ENCODE results near the gene SPDYC. TPM values are rescaled to one million over a fixed set of nuclear protein-coding genes. Genes with fewer than 3 reads are reported as not detected.

Gene SPDYC
- total and polyA plus RNA-seq, 11 donors = not detected

DNA sequence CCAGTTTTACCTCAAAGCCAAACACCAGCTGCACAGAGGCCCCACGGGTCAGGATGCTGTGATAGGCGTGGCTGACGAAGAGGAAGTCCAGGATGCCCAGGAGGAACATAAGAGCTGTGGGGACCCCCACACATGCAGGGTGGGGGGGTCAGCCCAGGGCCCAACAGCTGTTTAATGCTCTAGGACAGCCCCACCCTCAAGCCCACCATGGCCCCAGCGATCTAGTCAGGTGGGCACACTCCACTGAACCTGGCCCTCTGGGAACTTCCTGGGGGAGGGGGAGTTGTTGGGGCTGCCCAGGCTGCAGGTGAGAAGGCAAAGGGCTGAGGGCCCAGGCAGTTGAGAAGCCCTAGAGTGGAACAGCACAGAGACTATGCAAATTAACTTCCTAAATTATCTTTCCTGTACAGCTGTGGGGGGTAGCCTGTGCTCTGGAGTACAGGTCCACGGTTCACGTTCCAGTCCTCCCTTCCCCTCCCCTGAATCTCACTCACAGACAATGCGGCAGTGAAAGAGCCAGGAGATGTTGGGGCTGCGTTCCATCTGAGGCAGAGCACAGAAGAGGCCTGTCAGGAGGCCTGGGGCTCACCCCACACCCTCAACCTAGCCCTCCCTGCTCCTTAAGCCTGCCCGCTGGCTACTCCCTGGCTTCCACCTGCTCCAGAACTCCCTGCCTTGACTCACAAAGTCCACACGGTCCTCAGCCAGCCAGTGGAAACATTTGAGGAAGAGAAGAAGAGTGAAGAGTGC lies 37.6 kb upstream of the SPDYC start:
- H3K9me3 ChIP-seq = no peaks in the 10 kb centered on the region
- H3K36me3 ChIP-seq = peaks cover 0 to 57% (median 55%) of the 10 kb centered on the region in 9 donors
- H3K27me3 ChIP-seq = no peaks in the 10 kb centered on the region
- H3K4me1 ChIP-seq = peaks cover 0 to 34% (median 26%) of the 10 kb centered on the region in 12 donors
- ATAC-seq (no peak), DNase-seq (peak in 2 of 5 donors; percentile 6 to 18)
- no peak overlapping the region for H3K27ac ChIP-seq
- 66 to 80% (median 72%) methylated on average over 6 to 10 of the region's 10 CpGs for WGBS, 4 donors
- intact Hi-C loops (cut with DNase I) = no loop called here
- H3K4me3 ChIP-seq = peak overlapping the region in 4 of 12 donors; percentile 89 to 98 (median 94)
- no peak for TF ChIP-seq POLR2A (IDR thresholded peaks at IDR 0.05)
- TF ChIP-seq, protein P1, sequence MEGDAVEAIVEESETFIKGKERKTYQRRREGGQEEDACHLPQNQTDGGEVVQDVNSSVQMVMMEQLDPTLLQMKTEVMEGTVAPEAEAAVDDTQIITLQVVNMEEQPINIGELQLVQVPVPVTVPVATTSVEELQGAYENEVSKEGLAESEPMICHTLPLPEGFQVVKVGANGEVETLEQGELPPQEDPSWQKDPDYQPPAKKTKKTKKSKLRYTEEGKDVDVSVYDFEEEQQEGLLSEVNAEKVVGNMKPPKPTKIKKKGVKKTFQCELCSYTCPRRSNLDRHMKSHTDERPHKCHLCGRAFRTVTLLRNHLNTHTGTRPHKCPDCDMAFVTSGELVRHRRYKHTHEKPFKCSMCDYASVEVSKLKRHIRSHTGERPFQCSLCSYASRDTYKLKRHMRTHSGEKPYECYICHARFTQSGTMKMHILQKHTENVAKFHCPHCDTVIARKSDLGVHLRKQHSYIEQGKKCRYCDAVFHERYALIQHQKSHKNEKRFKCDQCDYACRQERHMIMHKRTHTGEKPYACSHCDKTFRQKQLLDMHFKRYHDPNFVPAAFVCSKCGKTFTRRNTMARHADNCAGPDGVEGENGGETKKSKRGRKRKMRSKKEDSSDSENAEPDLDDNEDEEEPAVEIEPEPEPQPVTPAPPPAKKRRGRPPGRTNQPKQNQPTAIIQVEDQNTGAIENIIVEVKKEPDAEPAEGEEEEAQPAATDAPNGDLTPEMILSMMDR (IDR thresholded peaks at IDR 0.05) = no peak

DNA sequence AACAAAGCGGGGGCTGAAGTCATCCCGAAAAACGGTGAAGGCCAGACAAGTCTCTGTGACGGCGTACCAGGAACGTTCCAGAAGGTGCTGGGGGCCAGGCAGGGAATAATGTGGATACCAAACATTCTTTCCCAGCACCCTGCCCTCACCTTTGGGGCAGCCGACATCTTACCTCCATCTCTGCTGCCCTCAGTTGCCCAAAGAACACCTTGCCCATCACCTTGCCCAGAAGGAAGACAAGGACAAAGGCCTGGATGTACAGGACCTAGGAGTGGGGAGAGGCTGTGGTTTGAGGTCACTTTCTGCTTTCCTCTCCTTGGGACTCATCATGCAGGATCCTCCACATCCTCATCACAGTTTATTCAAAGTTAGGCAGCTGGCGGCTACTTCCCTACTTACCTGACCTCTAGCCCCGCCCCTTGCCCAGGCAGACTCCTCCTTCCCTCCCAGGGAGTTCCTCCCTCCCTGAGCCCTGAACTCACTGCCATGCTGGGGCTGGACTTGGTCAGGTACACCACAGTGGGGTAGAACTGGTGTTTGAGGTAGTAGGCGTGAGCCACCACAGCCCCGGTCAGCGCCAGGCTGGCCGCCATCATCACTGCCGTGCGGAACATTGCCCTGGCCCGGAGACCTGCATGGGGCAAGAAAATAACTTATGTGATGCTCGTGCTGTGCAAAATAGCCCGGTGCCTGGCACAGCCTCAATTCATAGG lies 36.9 kb upstream of the SPDYC start:
- peak in 2 of 5 donors; percentile 19 to 28 for DNase-seq
- no peak for ATAC-seq
- WGBS, 4 donors = 42 to 53% (median 48%) methylated on average over 16 to 18 of the region's 18 CpGs
- Histone ChIP-seq H3K4me3 (peak overlapping the region; percentile 63 to 98 (median 89)), H3K27ac (peak overlapping the region in 10 of 12 donors; percentile 94 to 99 (median 98)), H3K4me1 (peaks cover 0 to 34% (median 26%) of the 10 kb centered on the region in 12 donors), H3K36me3 (peaks cover 0 to 50% (median 47%) of the 10 kb centered on the region in 9 donors), H3K9me3 (no peaks in the 10 kb centered on the region), H3K27me3 (no peaks in the 10 kb centered on the region)
- TF ChIP-seq, protein P1 (IDR thresholded peaks at IDR 0.05) = no peak
- no peak for TF ChIP-seq POLR2A (IDR thresholded peaks at IDR 0.05)
- intact Hi-C loops (cut with DNase I) = no loop called here

DNA sequence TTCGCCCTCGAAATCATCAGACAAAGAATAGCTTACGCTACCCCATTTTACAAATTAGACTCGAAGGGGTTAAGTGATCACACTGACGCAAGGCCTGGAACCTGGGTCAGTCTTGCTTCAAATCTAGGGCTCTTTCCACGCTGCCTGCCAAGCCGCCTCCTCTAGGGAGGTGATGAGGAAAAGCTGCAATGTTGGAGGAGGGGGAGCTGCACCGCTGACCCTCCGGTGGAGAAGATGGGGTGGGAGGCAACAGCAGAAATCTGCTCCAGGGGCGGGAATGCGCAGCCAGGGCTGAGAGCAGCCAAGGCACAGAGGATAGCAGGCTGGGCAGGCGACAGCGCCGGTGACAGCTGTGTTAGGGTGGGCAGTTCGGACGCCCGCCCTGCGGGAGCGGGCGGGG lies 36.3 kb upstream of the SPDYC start:
- H3K9me3 ChIP-seq = no peaks in the 10 kb centered on the region
- WGBS, 4 donors = 2 to 4% (median 3%) methylated on average over 11 to 20 of the region's 20 CpGs
- H3K27ac ChIP-seq = peak overlapping the region; percentile 94 to 99 (median 98)
- H3K36me3 ChIP-seq = peaks cover 0 to 44% (median 42%) of the 10 kb centered on the region in 9 donors
- peaks cover 0 to 34% (median 26%) of the 10 kb centered on the region in 12 donors for H3K4me1 ChIP-seq
- H3K4me3 ChIP-seq = peak overlapping the region; percentile 63 to 98 (median 89)
- DNase-seq (peak in 2 of 5 donors; percentile 49 to 51), ATAC-seq (peak in 1 of 4 donors; percentile 2)
- H3K27me3 ChIP-seq = no peaks in the 10 kb centered on the region
- intact Hi-C loops (cut with DNase I) = loop anchor here in 2 of 10 donors (2.0 kb wide), 1 partner anchor 47 kb away; the partner anchor contains the start of gene CAPN1 (in 2 of the 2)
- no peak for TF ChIP-seq POLR2A (IDR thresholded peaks at IDR 0.05)
- TF ChIP-seq, protein P1 (IDR thresholded peaks at IDR 0.05) = no peak
